GM18951 (cell line): ENCODE measurements around the gene PCDHA1.

Source experiments
- POLR2A ChIP-seq: IDR thresholded peaks from 4 replicates; pipeline ENCODE4 v1.6.1; 2011; ENCODE audit warnings: mild to moderate bottlenecking; ENCODE audit not compliant: insufficient read length, insufficient read depth; ENCODE audit errors: extremely low read depth
- in situ Hi-C: fragments of 300-500 bp; cut with MboI; formaldehyde crosslinking; loops from one replicate; pipeline ENCODE4 v1.12.0; 2022; ENCODE audit warnings: low sequenced_read_pairs, mixed read lengths, inconsistent platforms; ENCODE audit not compliant: unreplicated experiment

Gene PCDHA1

GRCh38 chr5:140988100-140988499 lies 202.2 kb downstream of the PCDHA1 start:
- no peak for TF ChIP-seq POLR2A
- in situ Hi-C loops, result no loop called here

- TF ChIP-seq POLR2A, result no peak
- in situ Hi-C loops, result no loop called here
These were observed 202.7 kb downstream of the PCDHA1 start for GRCh38 chr5:140988608-140989007.

- TF ChIP-seq POLR2A, result no peak
- in situ Hi-C loops, result no loop called here
These were observed 203.5 kb downstream of the PCDHA1 start for GRCh38 chr5:140989254-140990020.

- in situ Hi-C loops, result no loop called here
- no peak for TF ChIP-seq POLR2A
These were observed 206.9 kb downstream of the PCDHA1 start for GRCh38 chr5:140992828-140993227.

GRCh38 chr5:140996060-140996459 lies 210.1 kb downstream of the PCDHA1 start:
- TF ChIP-seq POLR2A, result no peak
- in situ Hi-C loops, result no loop called here

- in situ Hi-C loops, result no loop called here
- no peak for TF ChIP-seq POLR2A
These were observed 213.0 kb downstream of the PCDHA1 start for GRCh38 chr5:140998921-140999410.

GRCh38 chr5:141001446-141001843 lies 215.5 kb downstream of the PCDHA1 start:
- in situ Hi-C loops, result no loop called here
- no peak for TF ChIP-seq POLR2A

- no peak for TF ChIP-seq POLR2A
- in situ Hi-C loops, result no loop called here
These were observed 216.1 kb downstream of the PCDHA1 start for GRCh38 chr5:141001844-141002604.

- in situ Hi-C loops, result no loop called here
- no peak for TF ChIP-seq POLR2A
These were observed 216.6 kb downstream of the PCDHA1 start for GRCh38 chr5:141002605-141002965.

- in situ Hi-C loops, result no loop called here
- no peak for TF ChIP-seq POLR2A
These were observed 217.1 kb downstream of the PCDHA1 start for GRCh38 chr5:141003031-141003430.

- in situ Hi-C loops, result no loop called here
- no peak for TF ChIP-seq POLR2A
These were observed 218.1 kb downstream of the PCDHA1 start for GRCh38 chr5:141003791-141004611.

GRCh38 chr5:141007791-141008190 lies 221.9 kb downstream of the PCDHA1 start:
- in situ Hi-C loops, result no loop called here
- no peak for TF ChIP-seq POLR2A
